ENCODE data around the gene CDKN2B-AS1. TPM values are rescaled to one million over a fixed set of nuclear protein-coding genes. Genes with fewer than 3 reads are reported as not detected.

Gene CDKN2B-AS1
- polyA plus RNA-seq, 2 of the 4 experiments (the other 2 are of a cell fraction) = not detected

DNA sequence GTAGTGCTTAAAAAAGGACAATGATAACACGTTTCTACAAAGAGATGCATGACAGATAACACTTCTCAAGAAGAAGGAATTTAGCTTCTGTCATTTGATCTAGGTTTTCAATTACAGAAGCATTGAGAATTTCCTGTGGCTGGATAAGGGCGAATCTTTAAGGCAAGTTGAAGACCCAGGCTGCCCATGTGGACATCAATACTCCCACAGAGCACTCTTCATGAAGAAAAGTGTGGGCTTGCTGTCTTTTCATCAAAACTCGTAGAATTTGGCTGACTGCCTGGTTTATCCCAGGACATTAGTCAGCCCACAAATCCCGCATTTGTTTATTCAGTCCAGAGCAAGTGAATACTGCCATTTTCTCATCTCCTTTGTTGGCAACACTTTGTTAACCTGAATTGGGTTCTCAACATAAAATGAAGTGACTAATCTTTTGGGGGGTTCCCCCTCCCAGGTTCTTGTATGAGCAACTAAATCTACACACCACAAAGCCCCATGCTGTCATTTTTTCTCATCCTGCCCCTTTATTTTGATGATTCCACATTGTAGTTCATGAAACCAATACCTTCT, 57.9 kb downstream of the CDKN2B-AS1 start (continued):
- TF ChIP-seq, protein P1, sequence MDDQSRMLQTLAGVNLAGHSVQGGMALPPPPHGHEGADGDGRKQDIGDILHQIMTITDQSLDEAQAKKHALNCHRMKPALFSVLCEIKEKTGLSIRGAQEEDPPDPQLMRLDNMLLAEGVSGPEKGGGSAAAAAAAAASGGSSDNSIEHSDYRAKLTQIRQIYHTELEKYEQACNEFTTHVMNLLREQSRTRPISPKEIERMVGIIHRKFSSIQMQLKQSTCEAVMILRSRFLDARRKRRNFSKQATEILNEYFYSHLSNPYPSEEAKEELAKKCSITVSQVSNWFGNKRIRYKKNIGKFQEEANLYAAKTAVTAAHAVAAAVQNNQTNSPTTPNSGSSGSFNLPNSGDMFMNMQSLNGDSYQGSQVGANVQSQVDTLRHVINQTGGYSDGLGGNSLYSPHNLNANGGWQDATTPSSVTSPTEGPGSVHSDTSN (IDR thresholded peaks at IDR 0.05) = no peak

GRCh38 chr9:22053178-22053577, 58.6 kb downstream of the CDKN2B-AS1 start:
- FAIRE-seq (no peak), ATAC-seq (no peak), DNase-seq (ENCODE audit: low read depth in 1 of 2, low spot score in 1 of 2) (no peak)
- H3K4me2 ChIP-seq = no peak overlapping the region
- TF ChIP-seq PHF8 (IDR thresholded peaks at IDR 0.05; ENCODE audit: borderline replicate concordance, low read depth) (no peak), GATA3 (IDR thresholded peaks at IDR 0.05; ENCODE audit: borderline replicate concordance) (no peak), ZSCAN20 (CRISPR knock-in tag; IDR thresholded peaks at IDR 0.05) (no peak), POLR2AphosphoS2 (conservative IDR thresholded peaks at IDR 0.05; ENCODE audit: low read length) (no peak), CHD4 (IDR thresholded peaks at IDR 0.05; ENCODE audit: borderline replicate concordance) (no peak), POLR2A (IDR thresholded peaks at IDR 0.05; ENCODE audit: low read length) (no peak), HEYL (CRISPR knock-in tag; IDR thresholded peaks at IDR 0.05) (no peak), HOXB13 (CRISPR knock-in tag; IDR thresholded peaks at IDR 0.05; ENCODE audit: low read depth) (no peak), EHMT2 (IDR thresholded peaks at IDR 0.05; ENCODE audit: low read depth) (no peak)
- TF ChIP-seq, protein P2, sequence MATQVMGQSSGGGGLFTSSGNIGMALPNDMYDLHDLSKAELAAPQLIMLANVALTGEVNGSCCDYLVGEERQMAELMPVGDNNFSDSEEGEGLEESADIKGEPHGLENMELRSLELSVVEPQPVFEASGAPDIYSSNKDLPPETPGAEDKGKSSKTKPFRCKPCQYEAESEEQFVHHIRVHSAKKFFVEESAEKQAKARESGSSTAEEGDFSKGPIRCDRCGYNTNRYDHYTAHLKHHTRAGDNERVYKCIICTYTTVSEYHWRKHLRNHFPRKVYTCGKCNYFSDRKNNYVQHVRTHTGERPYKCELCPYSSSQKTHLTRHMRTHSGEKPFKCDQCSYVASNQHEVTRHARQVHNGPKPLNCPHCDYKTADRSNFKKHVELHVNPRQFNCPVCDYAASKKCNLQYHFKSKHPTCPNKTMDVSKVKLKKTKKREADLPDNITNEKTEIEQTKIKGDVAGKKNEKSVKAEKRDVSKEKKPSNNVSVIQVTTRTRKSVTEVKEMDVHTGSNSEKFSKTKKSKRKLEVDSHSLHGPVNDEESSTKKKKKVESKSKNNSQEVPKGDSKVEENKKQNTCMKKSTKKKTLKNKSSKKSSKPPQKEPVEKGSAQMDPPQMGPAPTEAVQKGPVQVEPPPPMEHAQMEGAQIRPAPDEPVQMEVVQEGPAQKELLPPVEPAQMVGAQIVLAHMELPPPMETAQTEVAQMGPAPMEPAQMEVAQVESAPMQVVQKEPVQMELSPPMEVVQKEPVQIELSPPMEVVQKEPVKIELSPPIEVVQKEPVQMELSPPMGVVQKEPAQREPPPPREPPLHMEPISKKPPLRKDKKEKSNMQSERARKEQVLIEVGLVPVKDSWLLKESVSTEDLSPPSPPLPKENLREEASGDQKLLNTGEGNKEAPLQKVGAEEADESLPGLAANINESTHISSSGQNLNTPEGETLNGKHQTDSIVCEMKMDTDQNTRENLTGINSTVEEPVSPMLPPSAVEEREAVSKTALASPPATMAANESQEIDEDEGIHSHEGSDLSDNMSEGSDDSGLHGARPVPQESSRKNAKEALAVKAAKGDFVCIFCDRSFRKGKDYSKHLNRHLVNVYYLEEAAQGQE (IDR thresholded peaks at IDR 0.05) = no peak
- TF ChIP-seq, protein P1 (IDR thresholded peaks at IDR 0.05) = no peak
- H3K4me3 ChIP-seq = no peak overlapping the region
- no CpG with 5 or more reads among the region's 2 CpGs for WGBS (ENCODE audit: missing lambda C conversion rate)
- H3K27ac ChIP-seq = no peak overlapping the region
- POLR2A ChIA-PET = no interaction called here
- H3K4me1 ChIP-seq = no peaks in the 10 kb centered on the region
- H3K9me3 ChIP-seq = no peaks in the 10 kb centered on the region
- CTCF ChIA-PET = no interaction called here

GRCh38 chr9:22054076-22054475, 59.5 kb downstream of the CDKN2B-AS1 start:
- no CpG with 5 or more reads among the region's 3 CpGs for WGBS (ENCODE audit: missing lambda C conversion rate)
- H3K4me1 ChIP-seq = no peaks in the 10 kb centered on the region
- DNase-seq (ENCODE audit: low read depth in 1 of 2, low spot score in 1 of 2) = no peak
- no peak for ATAC-seq
- POLR2A ChIA-PET = no interaction called here
- H3K4me3 ChIP-seq = no peak overlapping the region
- CTCF ChIA-PET = no interaction called here
- no peak overlapping the region for H3K27ac ChIP-seq
- FAIRE-seq = no peak
- TF ChIP-seq, protein P3, sequence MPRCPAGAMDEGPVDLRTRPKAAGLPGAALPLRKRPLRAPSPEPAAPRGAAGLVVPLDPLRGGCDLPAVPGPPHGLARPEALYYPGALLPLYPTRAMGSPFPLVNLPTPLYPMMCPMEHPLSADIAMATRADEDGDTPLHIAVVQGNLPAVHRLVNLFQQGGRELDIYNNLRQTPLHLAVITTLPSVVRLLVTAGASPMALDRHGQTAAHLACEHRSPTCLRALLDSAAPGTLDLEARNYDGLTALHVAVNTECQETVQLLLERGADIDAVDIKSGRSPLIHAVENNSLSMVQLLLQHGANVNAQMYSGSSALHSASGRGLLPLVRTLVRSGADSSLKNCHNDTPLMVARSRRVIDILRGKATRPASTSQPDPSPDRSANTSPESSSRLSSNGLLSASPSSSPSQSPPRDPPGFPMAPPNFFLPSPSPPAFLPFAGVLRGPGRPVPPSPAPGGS (IDR thresholded peaks at IDR 0.05) = no peak
- TF ChIP-seq CBX8 (IDR thresholded peaks at IDR 0.05) (no peak), ESRRA (IDR thresholded peaks at IDR 0.05; ENCODE audit: borderline replicate concordance, low read length) (no peak), BHLHE40 (IDR thresholded peaks at IDR 0.05; ENCODE audit: low read depth, low read length) (no peak), NFE2L2 (conservative IDR thresholded peaks at IDR 0.05; ENCODE audit: low read length) (no peak)
- TF ChIP-seq, protein P4, sequence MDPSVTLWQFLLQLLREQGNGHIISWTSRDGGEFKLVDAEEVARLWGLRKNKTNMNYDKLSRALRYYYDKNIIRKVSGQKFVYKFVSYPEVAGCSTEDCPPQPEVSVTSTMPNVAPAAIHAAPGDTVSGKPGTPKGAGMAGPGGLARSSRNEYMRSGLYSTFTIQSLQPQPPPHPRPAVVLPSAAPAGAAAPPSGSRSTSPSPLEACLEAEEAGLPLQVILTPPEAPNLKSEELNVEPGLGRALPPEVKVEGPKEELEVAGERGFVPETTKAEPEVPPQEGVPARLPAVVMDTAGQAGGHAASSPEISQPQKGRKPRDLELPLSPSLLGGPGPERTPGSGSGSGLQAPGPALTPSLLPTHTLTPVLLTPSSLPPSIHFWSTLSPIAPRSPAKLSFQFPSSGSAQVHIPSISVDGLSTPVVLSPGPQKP (IDR thresholded peaks at IDR 0.05; ENCODE audit: low read depth, low read length) = no peak
- no peaks in the 10 kb centered on the region for H3K9me3 ChIP-seq
- no peak overlapping the region for H3K4me2 ChIP-seq
